ENCODE measurements around the gene PLA2R1. TPM values are rescaled to one million over a fixed set of nuclear protein-coding genes. Genes with fewer than 3 reads are reported as not detected.
A peak's percentile ranks its signal among the peaks of the same experiment; 100 is the strongest.

PLA2R1 gene
- total and polyA plus RNA-seq, 7 donors = 0.17 to 0.97 (median 0.26) TPM

DNA sequence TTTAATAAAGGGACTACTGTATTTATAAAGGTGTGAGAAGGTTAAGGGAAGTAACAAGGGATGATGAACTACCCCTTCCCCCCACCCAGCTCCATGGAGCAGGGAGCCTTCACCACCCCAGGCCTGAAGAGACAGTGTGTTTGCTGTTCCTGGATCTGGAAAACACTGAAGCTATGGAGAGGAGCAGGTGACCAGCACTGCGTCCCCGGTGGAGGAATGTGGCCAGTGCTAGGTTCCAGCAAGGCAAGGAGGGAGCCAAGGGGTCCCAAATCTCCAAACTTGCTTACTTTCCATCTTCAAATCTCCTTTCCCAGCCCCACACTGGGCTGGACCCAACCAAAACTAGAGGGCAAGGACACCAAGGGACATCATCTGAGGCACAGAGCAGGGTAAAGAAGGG lies 135.7 kb downstream of the PLA2R1 start:
- TF ChIP-seq, protein P1, sequence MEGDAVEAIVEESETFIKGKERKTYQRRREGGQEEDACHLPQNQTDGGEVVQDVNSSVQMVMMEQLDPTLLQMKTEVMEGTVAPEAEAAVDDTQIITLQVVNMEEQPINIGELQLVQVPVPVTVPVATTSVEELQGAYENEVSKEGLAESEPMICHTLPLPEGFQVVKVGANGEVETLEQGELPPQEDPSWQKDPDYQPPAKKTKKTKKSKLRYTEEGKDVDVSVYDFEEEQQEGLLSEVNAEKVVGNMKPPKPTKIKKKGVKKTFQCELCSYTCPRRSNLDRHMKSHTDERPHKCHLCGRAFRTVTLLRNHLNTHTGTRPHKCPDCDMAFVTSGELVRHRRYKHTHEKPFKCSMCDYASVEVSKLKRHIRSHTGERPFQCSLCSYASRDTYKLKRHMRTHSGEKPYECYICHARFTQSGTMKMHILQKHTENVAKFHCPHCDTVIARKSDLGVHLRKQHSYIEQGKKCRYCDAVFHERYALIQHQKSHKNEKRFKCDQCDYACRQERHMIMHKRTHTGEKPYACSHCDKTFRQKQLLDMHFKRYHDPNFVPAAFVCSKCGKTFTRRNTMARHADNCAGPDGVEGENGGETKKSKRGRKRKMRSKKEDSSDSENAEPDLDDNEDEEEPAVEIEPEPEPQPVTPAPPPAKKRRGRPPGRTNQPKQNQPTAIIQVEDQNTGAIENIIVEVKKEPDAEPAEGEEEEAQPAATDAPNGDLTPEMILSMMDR (IDR thresholded peaks at IDR 0.05) = no peak
- H3K4me3 ChIP-seq = no peak overlapping the region
- no peaks in the 10 kb centered on the region for H3K36me3 ChIP-seq (ENCODE audit: insufficient read depth in 1 of 2, low read depth in 1 of 2)
- no peak overlapping the region for H3K27ac ChIP-seq
- WGBS, 3 donors = 50 to 93% (median 69%) methylated on average over 2 of the region's 2 CpGs
- ATAC-seq = no peak
- intact Hi-C loops (cut with DNase I) = no loop called here
- H3K9me3 ChIP-seq = no peaks in the 10 kb centered on the region
- no peaks in the 10 kb centered on the region for H3K27me3 ChIP-seq (ENCODE audit: insufficient read depth in 3 of 3, low read length in 2 of 3)
- DNase-seq = no peak
- no peaks in the 10 kb centered on the region for H3K4me1 ChIP-seq

- Histone ChIP-seq H3K36me3 (ENCODE audit: insufficient read depth in 1 of 2, low read depth in 1 of 2) (no peaks in the 10 kb centered on the region), H3K27ac (no peak overlapping the region), H3K4me3 (no peak overlapping the region), H3K4me1 (no peaks in the 10 kb centered on the region), H3K9me3 (no peaks in the 10 kb centered on the region), H3K27me3 (ENCODE audit: insufficient read depth in 3 of 3, low read length in 2 of 3) (no peaks in the 10 kb centered on the region)
- no peak for ATAC-seq
- DNase-seq = no peak
- TF ChIP-seq, protein P1 (IDR thresholded peaks at IDR 0.05) = no peak
- intact Hi-C loops (cut with DNase I) = no loop called here
- 66 to 74% (median 68%) methylated on average over 3 of the region's 3 CpGs for WGBS, 3 donors
Measured at GRCh38 chr2:159925975-159926374, 136.4 kb downstream of the PLA2R1 start.

DNA sequence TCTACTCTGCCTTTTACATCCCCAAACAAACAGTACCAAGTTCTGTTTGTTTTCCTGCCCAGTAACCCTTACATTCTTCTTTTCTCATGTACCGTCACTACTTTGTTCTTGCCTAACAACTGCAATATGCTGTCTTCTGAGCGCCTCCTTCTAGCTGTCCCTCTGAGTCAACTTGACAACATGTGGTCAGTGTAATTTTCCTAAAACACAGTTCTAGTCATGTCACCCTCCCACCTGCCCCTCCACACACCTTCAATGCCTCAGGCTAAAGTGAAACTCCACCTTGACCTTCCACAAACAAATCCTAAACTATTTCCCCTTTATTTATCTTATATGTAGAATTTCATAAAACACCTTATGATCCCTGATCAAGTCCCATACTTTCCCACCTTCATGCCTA lies 139.9 kb downstream of the PLA2R1 start:
- H3K4me3 ChIP-seq = no peak overlapping the region
- peaks cover 0 to 6% (median 5%) of the 10 kb centered on the region in 3 donors for H3K27me3 ChIP-seq (ENCODE audit: insufficient read depth in 3 of 3, low read length in 2 of 3)
- ATAC-seq (no peak), DNase-seq (no peak)
- no peak overlapping the region for H3K27ac ChIP-seq
- TF ChIP-seq, protein P1 (IDR thresholded peaks at IDR 0.05) = no peak
- no peaks in the 10 kb centered on the region for H3K9me3 ChIP-seq
- 84 to 88% (median 87%) methylated on average over 2 of the region's 2 CpGs for WGBS, 3 donors
- intact Hi-C loops (cut with DNase I) = no loop called here
- H3K4me1 ChIP-seq = no peaks in the 10 kb centered on the region
- H3K36me3 ChIP-seq (ENCODE audit: insufficient read depth in 1 of 2, low read depth in 1 of 2) = no peaks in the 10 kb centered on the region

GRCh38 chr2:159921752-159922404 lies 140.5 kb downstream of the PLA2R1 start:
- no peak overlapping the region for H3K4me3 ChIP-seq
- peak in 1 of 4 donors; percentile 37 for ATAC-seq
- H3K27ac ChIP-seq = no peak overlapping the region
- no peaks in the 10 kb centered on the region for H3K36me3 ChIP-seq (ENCODE audit: insufficient read depth in 1 of 2, low read depth in 1 of 2)
- no peaks in the 10 kb centered on the region for H3K4me1 ChIP-seq
- DNase-seq = peak; percentile 54 to 69
- peaks cover 0 to 6% (median 5%) of the 10 kb centered on the region in 3 donors for H3K27me3 ChIP-seq (ENCODE audit: insufficient read depth in 3 of 3, low read length in 2 of 3)
- intact Hi-C loops (cut with DNase I) = no loop called here
- TF ChIP-seq, protein P1 (IDR thresholded peaks at IDR 0.05) = peak; percentile 39
- H3K9me3 ChIP-seq = no peaks in the 10 kb centered on the region
- WGBS, 3 donors = 19 to 22% (median 19%) methylated on average over 17 of the region's 17 CpGs

DNA sequence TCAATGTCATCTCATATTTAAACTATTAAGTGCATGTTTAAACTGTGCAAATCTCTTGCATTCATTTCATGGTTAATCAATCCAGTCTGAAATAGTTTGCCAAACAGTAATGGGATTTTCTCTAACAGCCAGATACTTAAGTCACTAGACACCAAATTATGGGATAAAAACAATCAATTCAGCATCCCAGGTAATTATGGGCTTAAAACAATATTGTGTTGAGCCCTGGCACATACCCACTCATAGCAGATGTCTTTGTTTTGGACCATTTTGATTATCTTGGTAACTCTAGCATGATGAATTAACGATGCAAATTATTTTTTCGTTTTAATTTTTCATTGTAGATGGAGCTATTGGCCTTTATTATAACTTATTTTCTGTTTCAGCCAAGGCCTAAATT lies 145.9 kb downstream of the PLA2R1 start:
- DNase-seq (no peak), ATAC-seq (no peak)
- Histone ChIP-seq H3K4me1 (no peaks in the 10 kb centered on the region), H3K27ac (no peak overlapping the region), H3K9me3 (no peaks in the 10 kb centered on the region), H3K27me3 (ENCODE audit: insufficient read depth in 3 of 3, low read length in 2 of 3) (peaks cover 0 to 6% (median 5%) of the 10 kb centered on the region in 3 donors), H3K36me3 (ENCODE audit: insufficient read depth in 1 of 2, low read depth in 1 of 2) (no peaks in the 10 kb centered on the region), H3K4me3 (no peak overlapping the region)
- intact Hi-C loops (cut with DNase I) = no loop called here
- 88 to 94% (median 93%) methylated on average over 2 of the region's 2 CpGs for WGBS, 3 donors
- TF ChIP-seq, protein P1 (IDR thresholded peaks at IDR 0.05) = no peak
